Measurements from ENCODE around the gene ENGASE. TPM values are rescaled to one million over a fixed set of nuclear protein-coding genes. Genes with fewer than 3 reads are reported as not detected.

Gene ENGASE
- total RNA-seq, 4 donors from 2014 or later, result 10.4 to 23.7 (median 19.1) TPM

DNA sequence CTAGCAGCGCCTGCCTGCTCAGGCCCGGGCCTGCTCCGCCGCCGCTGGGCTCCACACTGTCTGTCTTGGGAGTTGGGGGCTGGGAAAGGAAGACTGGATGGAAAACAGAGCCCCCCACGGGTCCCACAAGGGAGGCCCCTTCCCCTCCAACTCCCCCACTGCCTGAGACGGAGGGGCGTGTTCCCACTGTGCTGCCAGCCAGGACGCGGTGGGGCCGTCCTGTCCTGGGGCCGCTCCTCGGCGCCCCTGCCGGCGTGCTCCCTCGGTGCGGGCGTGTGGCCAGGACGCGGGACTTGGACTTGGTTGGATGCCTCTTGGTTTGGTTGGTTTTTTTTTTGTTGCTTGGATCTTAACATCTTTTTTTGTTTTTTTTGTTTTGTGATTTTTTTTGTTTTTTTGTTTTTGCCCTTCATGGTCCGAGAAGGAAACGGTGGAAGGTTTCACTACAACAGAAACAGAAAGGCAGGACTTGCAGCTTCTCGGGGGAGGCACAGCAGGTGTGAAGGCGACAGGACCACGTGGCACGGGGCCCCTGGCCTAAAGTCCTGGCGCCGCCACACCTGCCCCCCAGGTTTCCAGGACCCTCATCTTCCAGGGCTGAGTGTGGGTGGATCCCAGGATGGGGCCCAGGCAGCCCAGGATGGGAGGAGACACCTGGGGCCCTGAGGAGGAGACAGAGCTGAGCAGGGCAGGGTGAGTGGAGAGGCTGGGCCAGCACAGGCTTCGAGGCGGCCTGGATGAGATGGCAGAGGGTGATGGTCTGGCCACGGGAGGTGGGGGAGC lies 16.0 kb downstream of the ENGASE start:
- Histone ChIP-seq H3K4me3 (no peak overlapping the region), H3K4me1 (peaks cover 0 to 17% (median 11%) of the 10 kb centered on the region in 4 donors), H3K27ac (replicated peaks in 1 of 4) (no peak overlapping the region), H3K9me3 (no peaks in the 10 kb centered on the region), H3K27me3 (peaks cover 0 to 57% (median 0%) of the 10 kb centered on the region in 4 donors), H3K36me3 (peaks cover 4 to 25% (median 19%) of the 10 kb centered on the region in 4 donors)
- DNase-seq (ENCODE audit: extremely low spot score), result no peak
- WGBS, result 46% methylated on average over 31 of the region's 32 CpGs
- intact Hi-C loops (cut with DNase I), result no loop called here
- TF ChIP-seq, protein P1, sequence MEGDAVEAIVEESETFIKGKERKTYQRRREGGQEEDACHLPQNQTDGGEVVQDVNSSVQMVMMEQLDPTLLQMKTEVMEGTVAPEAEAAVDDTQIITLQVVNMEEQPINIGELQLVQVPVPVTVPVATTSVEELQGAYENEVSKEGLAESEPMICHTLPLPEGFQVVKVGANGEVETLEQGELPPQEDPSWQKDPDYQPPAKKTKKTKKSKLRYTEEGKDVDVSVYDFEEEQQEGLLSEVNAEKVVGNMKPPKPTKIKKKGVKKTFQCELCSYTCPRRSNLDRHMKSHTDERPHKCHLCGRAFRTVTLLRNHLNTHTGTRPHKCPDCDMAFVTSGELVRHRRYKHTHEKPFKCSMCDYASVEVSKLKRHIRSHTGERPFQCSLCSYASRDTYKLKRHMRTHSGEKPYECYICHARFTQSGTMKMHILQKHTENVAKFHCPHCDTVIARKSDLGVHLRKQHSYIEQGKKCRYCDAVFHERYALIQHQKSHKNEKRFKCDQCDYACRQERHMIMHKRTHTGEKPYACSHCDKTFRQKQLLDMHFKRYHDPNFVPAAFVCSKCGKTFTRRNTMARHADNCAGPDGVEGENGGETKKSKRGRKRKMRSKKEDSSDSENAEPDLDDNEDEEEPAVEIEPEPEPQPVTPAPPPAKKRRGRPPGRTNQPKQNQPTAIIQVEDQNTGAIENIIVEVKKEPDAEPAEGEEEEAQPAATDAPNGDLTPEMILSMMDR (IDR thresholded peaks at IDR 0.05), result peak in 1 of 3 experiments; percentile 31
- TF ChIP-seq POLR2A (IDR thresholded peaks at IDR 0.05; ENCODE audit: low read depth) (no peak), EP300 (IDR thresholded peaks at IDR 0.05) (no peak)

DNA sequence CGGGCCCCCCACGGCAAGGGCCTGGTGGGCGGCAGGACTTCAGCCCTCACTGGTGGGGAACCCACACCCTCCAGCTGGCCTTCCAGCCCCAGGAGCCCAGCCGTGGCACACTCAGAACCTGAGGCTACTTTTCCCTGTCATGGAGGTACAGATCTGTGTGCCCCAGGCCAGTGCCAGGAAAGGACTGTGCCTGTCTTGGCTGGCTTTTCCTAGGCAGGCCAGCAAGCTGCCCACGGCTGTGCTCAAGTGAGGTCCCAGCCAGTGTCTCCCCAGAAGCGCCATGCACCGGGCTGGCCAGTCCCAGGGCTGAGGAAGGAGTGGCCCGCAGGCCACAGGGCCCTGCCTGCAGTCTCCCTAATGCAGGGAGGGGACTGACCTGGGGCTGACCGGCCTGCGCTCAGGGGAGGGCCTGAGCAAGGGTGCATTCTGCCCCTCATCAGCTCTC lies 16.6 kb downstream of the ENGASE start:
- DNase-seq (ENCODE audit: extremely low spot score), result no peak
- TF ChIP-seq POLR2A (IDR thresholded peaks at IDR 0.05; ENCODE audit: low read depth), result no peak
- no peak for TF ChIP-seq EP300 (IDR thresholded peaks at IDR 0.05)
- TF ChIP-seq, protein P1 (IDR thresholded peaks at IDR 0.05), result no peak
- no peak for TF ChIP-seq POLR2AphosphoS5 (IDR thresholded peaks at IDR 0.05)
- peaks cover 0 to 19% (median 13%) of the 10 kb centered on the region in 4 donors for H3K36me3 ChIP-seq
- intact Hi-C loops (cut with DNase I), result no loop called here
- no peak overlapping the region for H3K4me3 ChIP-seq
- no peaks in the 10 kb centered on the region for H3K9me3 ChIP-seq
- peaks cover 0 to 17% (median 11%) of the 10 kb centered on the region in 4 donors for H3K4me1 ChIP-seq
- no peak overlapping the region for H3K27ac ChIP-seq (replicated peaks in 1 of 4)
- WGBS, result 85% methylated on average over 4 of the region's 10 CpGs
- H3K27me3 ChIP-seq, result peaks cover 0 to 63% (median 0%) of the 10 kb centered on the region in 4 donors

DNA sequence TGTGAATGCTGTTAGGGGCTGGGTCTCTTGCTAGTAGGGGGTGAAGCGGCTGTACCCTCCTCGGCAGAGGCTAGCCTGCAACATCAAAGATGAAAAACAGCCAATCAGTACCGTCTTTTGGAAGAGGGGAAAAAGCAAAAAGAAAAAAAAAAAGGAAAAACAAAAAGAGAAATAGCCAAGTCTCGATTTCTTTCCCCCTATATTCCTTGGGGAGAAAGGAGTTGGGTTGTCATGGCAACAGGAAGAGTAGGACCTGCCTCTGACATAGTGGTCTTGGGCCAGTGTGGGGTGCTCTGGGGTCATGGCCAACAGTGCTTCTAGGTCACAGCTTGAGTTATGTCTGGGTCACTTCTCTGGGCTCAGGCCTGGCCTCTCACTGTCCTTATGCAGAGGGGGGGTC lies 17.9 kb downstream of the ENGASE start:
- intact Hi-C loops (cut with DNase I), result no loop called here
- Histone ChIP-seq H3K36me3 (peaks cover 0 to 6% (median 0%) of the 10 kb centered on the region in 4 donors), H3K4me3 (no peak overlapping the region), H3K27ac (replicated peaks in 1 of 4) (no peak overlapping the region), H3K4me1 (peaks cover 0 to 24% (median 15%) of the 10 kb centered on the region in 4 donors), H3K27me3 (peaks cover 0 to 76% (median 8%) of the 10 kb centered on the region in 4 donors), H3K9me3 (no peaks in the 10 kb centered on the region)
- 69% methylated on average over 4 of the region's 4 CpGs for WGBS
- no peak for DNase-seq (ENCODE audit: extremely low spot score)
- no peak for TF ChIP-seq POLR2AphosphoS5 (IDR thresholded peaks at IDR 0.05)
- TF ChIP-seq EP300 (IDR thresholded peaks at IDR 0.05), result no peak
- TF ChIP-seq, protein P1 (IDR thresholded peaks at IDR 0.05), result no peak
- no peak for TF ChIP-seq POLR2A (IDR thresholded peaks at IDR 0.05; ENCODE audit: low read depth)

DNA sequence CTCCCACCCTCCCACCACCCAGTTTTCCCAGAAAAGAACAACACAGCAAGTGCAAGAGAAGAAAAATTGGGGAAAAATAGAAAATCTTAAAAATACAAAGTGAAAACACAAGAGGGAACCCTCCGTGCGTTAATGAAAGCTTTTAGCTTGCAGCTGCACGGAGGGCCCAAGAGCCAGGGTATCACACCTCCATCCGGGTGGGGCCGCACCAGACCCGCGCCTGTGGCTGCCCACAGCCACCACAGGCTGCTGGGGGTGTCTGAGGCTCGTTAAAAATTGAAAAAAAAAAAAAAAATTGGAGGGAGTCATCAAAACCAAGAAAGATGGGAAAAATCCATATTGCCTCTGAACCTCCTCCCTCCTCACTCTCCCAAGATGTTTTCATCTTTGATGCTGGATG lies 18.6 kb downstream of the ENGASE start:
- H3K9me3 ChIP-seq, result no peaks in the 10 kb centered on the region
- intact Hi-C loops (cut with DNase I), result no loop called here
- peaks cover 0 to 3% (median 0%) of the 10 kb centered on the region in 4 donors for H3K36me3 ChIP-seq
- 63% methylated on average over 8 of the region's 8 CpGs for WGBS
- peaks cover 0 to 83% (median 15%) of the 10 kb centered on the region in 4 donors for H3K27me3 ChIP-seq
- DNase-seq (ENCODE audit: extremely low spot score), result no peak
- peaks cover 0 to 29% (median 16%) of the 10 kb centered on the region in 4 donors for H3K4me1 ChIP-seq
- H3K27ac ChIP-seq (replicated peaks in 1 of 4), result no peak overlapping the region
- H3K4me3 ChIP-seq, result no peak overlapping the region
- TF ChIP-seq POLR2A (IDR thresholded peaks at IDR 0.05; ENCODE audit: low read depth) (no peak), POLR2AphosphoS5 (IDR thresholded peaks at IDR 0.05) (no peak), EP300 (IDR thresholded peaks at IDR 0.05) (no peak)
- TF ChIP-seq, protein P1 (IDR thresholded peaks at IDR 0.05), result no peak
